BJ (cell line): ENCODE measurements around the gene EIF4A2. TPM values are rescaled to one million over a fixed set of nuclear protein-coding genes. Genes with fewer than 3 reads are reported as not detected.

Experiments used
- CTCF ChIA-PET: fragments of 350-600 bp; formaldehyde crosslinking; extraction: SDS; loops from one replicate; lab custom pipeline; 2021; ENCODE audit warnings: antibody characterized with exemption, inconsistent platforms; lab: Yijun Ruan, JAX
- POLR2A ChIA-PET: fragments of 300-600 bp; sonication (Branson Sonifier 250); formaldehyde crosslinking; extraction: SDS; loops from one replicate; lab custom pipeline; 2021; ENCODE audit warnings: antibody characterized with exemption; lab: Charles Lee
- DNase-seq: peaks from one replicate; pipeline ENCODE4 v3.0.0-alpha.2; 2011; ENCODE audit warnings: low read depth
- H3K27me3 ChIP-seq: 2 replicates; pipeline ENCODE4 v1.6.0; 2011; ENCODE audit warnings: low read length; ENCODE audit not compliant: control insufficient read depth, insufficient read depth
- H3K36me3 ChIP-seq: 2 replicates; pipeline ENCODE4 v1.5.1; 2011; ENCODE audit warnings: low read length; ENCODE audit not compliant: control insufficient read depth, insufficient read depth
- H3K4me3 ChIP-seq: 2 replicates; pipeline ENCODE4 v1.5.1; 2011; ENCODE audit warnings: low read depth, mild to moderate bottlenecking, control low read depth, low read length
- CTCF ChIP-seq: IDR thresholded peaks from 2 replicates; pipeline ENCODE4 v1.5.1; 2011; ENCODE audit warnings: low read depth, mild to moderate bottlenecking, control low read depth, inconsistent platforms, low read length, moderate library complexity; ENCODE audit not compliant: insufficient read depth
- polyA plus RNA-seq: library from polyadenylated mRNA; depleted of rRNA; stranded (reverse); fragments of >200 nt; gene quantifications from 2 replicates; pipeline ENCODE4 v1.2.3, GENCODE V29; 2011

Gene EIF4A2
- polyA plus RNA-seq, 1 experiment: 210 TPM

GRCh38 chr3:186751480-186751879, 31.9 kb upstream of the EIF4A2 start:
- TF ChIP-seq CTCF: no peak
- no peak for DNase-seq
- no peak overlapping the region for H3K4me3 ChIP-seq
- no peaks in the 10 kb centered on the region for H3K27me3 ChIP-seq
- H3K36me3 ChIP-seq: no peaks in the 10 kb centered on the region
- ChIA-PET CTCF (no interaction called here), POLR2A (no interaction called here)

GRCh38 chr3:186754006-186754405, 29.4 kb upstream of the EIF4A2 start:
- no peak for DNase-seq
- CTCF ChIA-PET: no interaction called here
- POLR2A ChIA-PET: no interaction called here
- H3K4me3 ChIP-seq: no peak overlapping the region
- no peak for TF ChIP-seq CTCF
- H3K27me3 ChIP-seq: no peaks in the 10 kb centered on the region
- H3K36me3 ChIP-seq: no peaks in the 10 kb centered on the region

GRCh38 chr3:186754871-186755270, 28.5 kb upstream of the EIF4A2 start:
- POLR2A ChIA-PET: no interaction called here
- no peak for DNase-seq
- H3K4me3 ChIP-seq: no peak overlapping the region
- TF ChIP-seq CTCF: no peak
- H3K36me3 ChIP-seq: no peaks in the 10 kb centered on the region
- H3K27me3 ChIP-seq: no peaks in the 10 kb centered on the region
- CTCF ChIA-PET: no interaction called here

GRCh38 chr3:186757214-186757613, 26.2 kb upstream of the EIF4A2 start:
- ChIA-PET CTCF (interaction anchor here (0.6 kb wide), 1 partner anchor 137 kb away, joined by 3 read pairs; no protein-coding TSS in a partner anchor), POLR2A (no interaction called here)
- TF ChIP-seq CTCF: no peak
- Histone ChIP-seq H3K4me3 (no peak overlapping the region), H3K27me3 (no peaks in the 10 kb centered on the region), H3K36me3 (no peaks in the 10 kb centered on the region)
- no peak for DNase-seq

GRCh38 chr3:186757686-186758220, 25.6 kb upstream of the EIF4A2 start:
- Histone ChIP-seq H3K4me3 (no peak overlapping the region), H3K36me3 (no peaks in the 10 kb centered on the region), H3K27me3 (no peaks in the 10 kb centered on the region)
- no peak for DNase-seq
- ChIA-PET CTCF (no interaction called here), POLR2A (no interaction called here)
- TF ChIP-seq CTCF: no peak
